Liver (tissue), 9 donors: ENCODE measurements around the gene CCDC9B. TPM values are rescaled to one million over a fixed set of nuclear protein-coding genes. Genes with fewer than 3 reads are reported as not detected.

ENCODE experiments used
- DNase-seq: peaks from one replicate; pipeline ENCODE4 v3.0.0-alpha.2; 2017; ENCODE audit warnings: low spot score
- H3K27ac ChIP-seq, 2 donors: one replicate each; pipeline ENCODE4 v1.7.0; 2013; ENCODE audit warnings: inconsistent platforms in 2 of 2, low read length in 2 of 2, control low read depth in 1 of 2, low read depth in 1 of 2, mild to moderate bottlenecking in 1 of 2
- H3K27me3 ChIP-seq, 4 donors: one replicate each; pipeline versions ENCODE4 v1.6.1 to v1.7.0; 2013; ENCODE audit warnings: low read length in 3 of 4, inconsistent platforms in 1 of 4, mild to moderate bottlenecking in 1 of 4, moderate library complexity in 1 of 4; ENCODE audit not compliant: control insufficient read depth in 4 of 4, insufficient read depth in 4 of 4
- H3K36me3 ChIP-seq, 4 donors: one replicate each; pipeline versions ENCODE4 v1.6.1 to v1.7.0; 2013; ENCODE audit warnings: low read length in 3 of 4, mild to moderate bottlenecking in 3 of 4, low read depth in 1 of 4, moderate library complexity in 1 of 4; ENCODE audit not compliant: control insufficient read depth in 4 of 4, insufficient read depth in 3 of 4
- H3K4me1 ChIP-seq, 4 donors: one replicate each; pipeline versions ENCODE4 v1.6.1 to v1.7.0; 2013; ENCODE audit warnings: low read length in 3 of 4, mild to moderate bottlenecking in 3 of 4, moderate library complexity in 1 of 4; ENCODE audit not compliant: control insufficient read depth in 4 of 4, insufficient read depth in 4 of 4
- H3K4me3 ChIP-seq, 3 donors: one replicate each; pipeline versions ENCODE4 v1.6.1 to v1.7.0; 2013; ENCODE audit warnings: low read length in 3 of 3, control low read depth in 1 of 3, low read depth in 1 of 3, mild to moderate bottlenecking in 1 of 3
- H3K9ac ChIP-seq, 2 donors: one replicate each; pipeline ENCODE4 v1.7.0; 2013; ENCODE audit warnings: low read length in 2 of 2, mild to moderate bottlenecking in 2 of 2, moderate library complexity in 2 of 2, control low read depth in 1 of 2, low read depth in 1 of 2
- H3K9me3 ChIP-seq, 4 donors: one replicate each; pipeline versions ENCODE4 v1.6.1 to v1.7.0; 2013; ENCODE audit warnings: low read length in 3 of 4; ENCODE audit not compliant: control insufficient read depth in 4 of 4
- EGR1 ChIP-seq, 2 donors: IDR thresholded peaks; 2 replicates each; pipeline ENCODE4 v1.6.1; 2016 to 2018; ENCODE audit warnings: antibody characterized with exemption in 2 of 2, low read depth in 2 of 2
- FOXA1 ChIP-seq: IDR thresholded peaks from 2 replicates; pipeline ENCODE4 v1.6.1; 2016; ENCODE audit warnings: antibody characterized with exemption
- FOXA2 ChIP-seq: IDR thresholded peaks from 2 replicates; pipeline ENCODE4 v1.6.1; 2016; ENCODE audit warnings: antibody characterized with exemption
- GABPA ChIP-seq, 2 donors: IDR thresholded peaks in 1 of 2; conservative IDR thresholded peaks in 1 of 2; 2 replicates each; pipeline ENCODE4 v1.6.1; 2016; ENCODE audit warnings: antibody characterized with exemption in 2 of 2, mild to moderate bottlenecking in 1 of 2, moderate library complexity in 1 of 2
- HNF4A ChIP-seq, 2 donors: conservative IDR thresholded peaks; 2 replicates each; pipeline ENCODE4 v1.6.1; 2016; ENCODE audit warnings: antibody characterized with exemption in 2 of 2, mild to moderate bottlenecking in 2 of 2
- HNF4G ChIP-seq: IDR thresholded peaks from 2 replicates; pipeline ENCODE4 v1.6.1; 2016; ENCODE audit warnings: antibody characterized with exemption
- JUND ChIP-seq, 2 donors: IDR thresholded peaks; 2 replicates each; pipeline ENCODE4 v1.6.1; 2016; ENCODE audit warnings: antibody characterized with exemption in 2 of 2
- MAX ChIP-seq: IDR thresholded peaks from 2 replicates; pipeline ENCODE4 v1.6.1; 2016; ENCODE audit warnings: antibody characterized with exemption
- NR2F2 ChIP-seq: IDR thresholded peaks from 2 replicates; pipeline ENCODE4 v1.6.1; 2016; ENCODE audit warnings: antibody characterized with exemption
- RAD21 ChIP-seq, 2 donors: IDR thresholded peaks; 2 replicates each; pipeline ENCODE4 v1.6.1; 2016; ENCODE audit warnings: antibody characterized with exemption in 2 of 2, mild to moderate bottlenecking in 2 of 2
- RXRA ChIP-seq, 2 donors: IDR thresholded peaks; 2 replicates each; pipeline ENCODE4 v1.6.1; 2017 to 2018; ENCODE audit warnings: antibody characterized with exemption in 2 of 2, mild to moderate bottlenecking in 1 of 2
- TAF1 ChIP-seq: conservative IDR thresholded peaks from 2 replicates; pipeline ENCODE4 v1.6.1; 2016; ENCODE audit warnings: antibody characterized with exemption, mild to moderate bottlenecking
- WGBS: extraction: QIAGEN DNeasy Blood & Tissue Kit; methylation state at CpG from one replicate; pipeline ENCODE4 v1.1.7; 2013; 5-methylcytosine and 5-hydroxymethylcytosine counted together
- polyA plus RNA-seq, 2 donors: library from polyadenylated mRNA; stranded (reverse) in 1 of 2; unstranded in 1 of 2; fragments of 200-250 nt in 1 of 2; fragments of >200 nt in 1 of 2; fragmentation: Nextera tagmentation in 1 of 2; extraction: Ambion mirVana in 1 of 2; gene quantifications; one replicate each; pipeline versions ENCODE4 v1.2.1 to v1.2.3, GENCODE V29; 2013 to 2015
- total RNA-seq, 2 donors: library from RNA; depleted of rRNA; stranded (reverse); fragments of >200 nt; gene quantifications; one replicate each; pipeline ENCODE4 v1.2.3, GENCODE V29; 2014
- TF ChIP-seq, protein P1 (sequence below): IDR thresholded peaks from 2 replicates; pipeline ENCODE4 v1.6.1; 2016; ENCODE audit warnings: antibody characterized with exemption, mild to moderate bottlenecking
- TF ChIP-seq, protein P2 (sequence below): IDR thresholded peaks from 2 replicates; pipeline ENCODE4 v1.6.1; 2016; ENCODE audit warnings: antibody characterized with exemption
- donor health status: healthy.
- donor health status: healthy.
- donor health status: healthy.
- donor health status: healthy.
- donor health status: healthy.

Gene CCDC9B
- total and polyA plus RNA-seq, 4 donors: 0.43 to 4.4 (median 0.73) TPM

- WGBS: 70% methylated on average over 7 of the region's 7 CpGs
- H3K4me1 ChIP-seq: peaks cover 7 to 27% (median 20%) of the 10 kb centered on the region in 4 donors
- H3K4me3 ChIP-seq: no peak overlapping the region
- no peak overlapping the region for H3K27ac ChIP-seq
- H3K27me3 ChIP-seq: no peaks in the 10 kb centered on the region
- no peak for DNase-seq
- TF ChIP-seq, protein P1, sequence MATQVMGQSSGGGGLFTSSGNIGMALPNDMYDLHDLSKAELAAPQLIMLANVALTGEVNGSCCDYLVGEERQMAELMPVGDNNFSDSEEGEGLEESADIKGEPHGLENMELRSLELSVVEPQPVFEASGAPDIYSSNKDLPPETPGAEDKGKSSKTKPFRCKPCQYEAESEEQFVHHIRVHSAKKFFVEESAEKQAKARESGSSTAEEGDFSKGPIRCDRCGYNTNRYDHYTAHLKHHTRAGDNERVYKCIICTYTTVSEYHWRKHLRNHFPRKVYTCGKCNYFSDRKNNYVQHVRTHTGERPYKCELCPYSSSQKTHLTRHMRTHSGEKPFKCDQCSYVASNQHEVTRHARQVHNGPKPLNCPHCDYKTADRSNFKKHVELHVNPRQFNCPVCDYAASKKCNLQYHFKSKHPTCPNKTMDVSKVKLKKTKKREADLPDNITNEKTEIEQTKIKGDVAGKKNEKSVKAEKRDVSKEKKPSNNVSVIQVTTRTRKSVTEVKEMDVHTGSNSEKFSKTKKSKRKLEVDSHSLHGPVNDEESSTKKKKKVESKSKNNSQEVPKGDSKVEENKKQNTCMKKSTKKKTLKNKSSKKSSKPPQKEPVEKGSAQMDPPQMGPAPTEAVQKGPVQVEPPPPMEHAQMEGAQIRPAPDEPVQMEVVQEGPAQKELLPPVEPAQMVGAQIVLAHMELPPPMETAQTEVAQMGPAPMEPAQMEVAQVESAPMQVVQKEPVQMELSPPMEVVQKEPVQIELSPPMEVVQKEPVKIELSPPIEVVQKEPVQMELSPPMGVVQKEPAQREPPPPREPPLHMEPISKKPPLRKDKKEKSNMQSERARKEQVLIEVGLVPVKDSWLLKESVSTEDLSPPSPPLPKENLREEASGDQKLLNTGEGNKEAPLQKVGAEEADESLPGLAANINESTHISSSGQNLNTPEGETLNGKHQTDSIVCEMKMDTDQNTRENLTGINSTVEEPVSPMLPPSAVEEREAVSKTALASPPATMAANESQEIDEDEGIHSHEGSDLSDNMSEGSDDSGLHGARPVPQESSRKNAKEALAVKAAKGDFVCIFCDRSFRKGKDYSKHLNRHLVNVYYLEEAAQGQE: no peak
- TF ChIP-seq, protein P2, sequence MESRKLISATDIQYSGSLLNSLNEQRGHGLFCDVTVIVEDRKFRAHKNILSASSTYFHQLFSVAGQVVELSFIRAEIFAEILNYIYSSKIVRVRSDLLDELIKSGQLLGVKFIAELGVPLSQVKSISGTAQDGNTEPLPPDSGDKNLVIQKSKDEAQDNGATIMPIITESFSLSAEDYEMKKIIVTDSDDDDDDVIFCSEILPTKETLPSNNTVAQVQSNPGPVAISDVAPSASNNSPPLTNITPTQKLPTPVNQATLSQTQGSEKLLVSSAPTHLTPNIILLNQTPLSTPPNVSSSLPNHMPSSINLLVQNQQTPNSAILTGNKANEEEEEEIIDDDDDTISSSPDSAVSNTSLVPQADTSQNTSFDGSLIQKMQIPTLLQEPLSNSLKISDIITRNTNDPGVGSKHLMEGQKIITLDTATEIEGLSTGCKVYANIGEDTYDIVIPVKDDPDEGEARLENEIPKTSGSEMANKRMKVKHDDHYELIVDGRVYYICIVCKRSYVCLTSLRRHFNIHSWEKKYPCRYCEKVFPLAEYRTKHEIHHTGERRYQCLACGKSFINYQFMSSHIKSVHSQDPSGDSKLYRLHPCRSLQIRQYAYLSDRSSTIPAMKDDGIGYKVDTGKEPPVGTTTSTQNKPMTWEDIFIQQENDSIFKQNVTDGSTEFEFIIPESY: no peak
- no peak for TF ChIP-seq FOXA1
- TF ChIP-seq GABPA (IDR thresholded peaks at IDR 0.05 in 1 of 2, conservative IDR thresholded peaks at IDR 0.05 in 1 of 2): no peak
- TF ChIP-seq EGR1 (IDR thresholded peaks at IDR 0.05; ENCODE audit: low read depth in 2 of 2): no peak
- no peak for TF ChIP-seq HNF4A (conservative IDR thresholded peaks at IDR 0.05)
- no peak for TF ChIP-seq RXRA (IDR thresholded peaks at IDR 0.05)
- no peak for TF ChIP-seq JUND (IDR thresholded peaks at IDR 0.05)
- no peak for TF ChIP-seq HNF4G
- TF ChIP-seq MAX: no peak
- no peak for TF ChIP-seq RAD21 (IDR thresholded peaks at IDR 0.05)
- TF ChIP-seq FOXA2: no peak
- H3K36me3 ChIP-seq: no peaks in the 10 kb centered on the region
- H3K9ac ChIP-seq: no peak overlapping the region
- no peaks in the 10 kb centered on the region for H3K9me3 ChIP-seq
Measured at GRCh38 chr15:40342416-40343320, 1.9 kb upstream of the CCDC9B start.

GRCh38 chr15:40340038-40340739, 550 bp downstream of the CCDC9B start:
- DNase-seq: no peak
- H3K27ac ChIP-seq: peak overlapping the region; percentile 54 to 79
- peaks cover 7 to 29% (median 20%) of the 10 kb centered on the region in 4 donors for H3K4me1 ChIP-seq
- peak; percentile 48 for TF ChIP-seq NR2F2
- TF ChIP-seq TAF1: no peak
- no peak for TF ChIP-seq HNF4A (conservative IDR thresholded peaks at IDR 0.05)
- H3K27me3 ChIP-seq: no peaks in the 10 kb centered on the region
- H3K36me3 ChIP-seq: no peaks in the 10 kb centered on the region
- peak overlapping the region in 2 of 3 donors; percentile 17 to 21 for H3K4me3 ChIP-seq
- peak overlapping the region; percentile 10 to 41 for H3K9ac ChIP-seq
- 35% methylated on average over 14 of the region's 14 CpGs for WGBS
- no peaks in the 10 kb centered on the region for H3K9me3 ChIP-seq
